ENCODE data around the gene SCGB2B2.

DNA sequence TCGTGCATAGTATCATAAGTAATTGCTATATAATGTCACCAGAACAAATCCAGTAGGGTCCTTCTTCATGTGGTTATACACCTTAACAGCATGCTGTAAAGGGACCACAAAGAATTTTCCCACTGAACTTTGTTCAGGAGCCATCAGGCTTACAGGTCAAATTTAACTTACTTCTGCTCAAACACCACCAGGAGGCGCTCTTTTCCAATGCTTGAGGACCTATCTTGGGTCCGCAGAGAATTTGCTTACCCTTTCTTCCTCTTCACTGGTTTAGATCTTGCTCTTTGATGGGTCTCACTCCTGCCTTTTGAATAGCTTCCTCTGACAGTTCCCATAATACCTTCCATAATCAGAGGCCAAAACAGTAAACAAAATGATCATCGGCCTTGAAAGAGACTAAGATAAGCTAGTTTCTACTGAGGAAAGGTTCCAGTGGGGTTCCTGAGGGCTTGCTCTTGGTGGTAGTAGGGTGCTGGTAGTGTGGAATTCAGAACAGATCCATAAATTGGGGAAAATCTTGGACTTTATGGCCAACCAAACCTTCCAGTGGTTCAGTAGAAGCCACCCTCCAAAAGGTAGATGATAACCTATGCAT, 37.4 kb downstream of the SCGB2B2 start:
- TF ChIP-seq ZNF274 (IDR thresholded peaks at IDR 0.05; ENCODE audit: low read depth, low read length) (no peak), YY1 (IDR thresholded peaks at IDR 0.05; ENCODE audit: insufficient read depth, insufficient read length) (no peak)
